Activated CD8-positive, alpha-beta T cell treated with anti-CD3 and anti-CD28 coated beads for 36 hours (primary cell): ENCODE results near the gene BRINP3. TPM values are rescaled to one million over a fixed set of nuclear protein-coding genes. Genes with fewer than 3 reads are reported as not detected.

Experiments
- ATAC-seq: fragments of 200-7000 bp; cut with Tn5 transposase; one replicate; pipeline ENCODE4 v1.10.0; 2021; ENCODE audit warnings: mild to moderate bottlenecking, moderate library complexity
- CTCF ChIA-PET: fragments of 350-600 bp; sonication (Branson Sonifier 250); formaldehyde crosslinking; loops from one replicate; lab custom pipeline; 2021; ENCODE audit warnings: antibody characterized with exemption; lab: Charles Lee
- POLR2A ChIA-PET: fragments of 350-600 bp; sonication (Branson Sonifier 250); formaldehyde crosslinking; loops from one replicate; lab custom pipeline; 2021; ENCODE audit warnings: antibody characterized with exemption; lab: Charles Lee
- DNase-seq: peaks from one replicate; pipeline ENCODE4 v3.0.0-alpha.2; 2020
- H3K27ac Mint-ChIP-seq: one replicate; pipeline ENCODE4 v1.8.0; 2021; ENCODE audit warnings: mild to moderate bottlenecking, mixed read lengths
- H3K27me3 Mint-ChIP-seq: one replicate; pipeline ENCODE4 v1.8.0; 2021; ENCODE audit warnings: mixed read lengths
- H3K36me3 Mint-ChIP-seq: one replicate; pipeline ENCODE4 v1.8.0; 2021; ENCODE audit warnings: low read depth, mixed read lengths
- H3K4me1 Mint-ChIP-seq: one replicate; pipeline ENCODE4 v1.8.0; 2021; ENCODE audit warnings: low read depth, mixed read lengths
- H3K4me3 Mint-ChIP-seq: one replicate; pipeline ENCODE4 v1.8.0; 2021; ENCODE audit warnings: mild to moderate bottlenecking, moderate library complexity, mixed read lengths
- H3K9me3 Mint-ChIP-seq: one replicate; pipeline ENCODE4 v1.8.0; 2021; ENCODE audit warnings: mixed read lengths
- intact Hi-C: fragments of 100-400 bp; cut with micrococcal nuclease; formaldehyde crosslinking; loops from one replicate; pipeline ENCODE4 v1.10.0; 2022
- total RNA-seq, 2 experiments: library from RNA; stranded (reverse); gene quantifications; one replicate each; pipeline ENCODE4 v1.2.3, GENCODE V29; 2021
- TF ChIP-seq, protein P1 (sequence below): fragments of 200-600 bp; IDR thresholded peaks from one replicate; pipeline ENCODE4 v1.8.0; 2022; ENCODE audit warnings: antibody characterized with exemption, mild to moderate bottlenecking

BRINP3 gene
- total RNA-seq, 2 experiments from 2014 or later: not detected

DNA sequence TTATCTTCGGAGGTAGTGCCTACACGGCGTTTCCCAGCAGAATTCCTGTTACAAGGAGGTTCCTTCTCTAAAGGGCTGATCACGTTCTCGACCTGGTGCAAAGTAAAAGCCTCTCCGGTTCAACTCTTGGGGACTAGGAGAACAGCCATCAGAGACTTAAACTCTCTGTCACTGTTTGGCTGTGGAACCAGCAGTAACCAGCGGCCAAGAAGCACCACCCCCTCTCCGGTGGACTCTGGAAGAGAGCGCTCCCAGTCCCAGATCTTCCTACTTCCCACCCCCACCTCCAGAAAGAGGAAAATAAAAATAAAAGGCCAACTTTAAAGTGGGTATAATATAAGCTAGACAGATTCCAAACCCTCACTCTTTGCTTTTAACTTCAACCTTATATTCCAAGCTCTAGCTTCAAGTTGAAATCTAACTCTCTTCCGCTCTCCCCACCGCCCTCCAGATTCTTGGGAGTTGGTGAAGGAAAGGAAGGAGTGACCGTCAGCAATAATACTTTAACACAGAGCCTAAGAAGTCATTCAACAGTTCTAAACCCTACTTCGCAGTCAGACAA lies 2.9 kb downstream of the BRINP3 start:
- TF ChIP-seq, protein P1, sequence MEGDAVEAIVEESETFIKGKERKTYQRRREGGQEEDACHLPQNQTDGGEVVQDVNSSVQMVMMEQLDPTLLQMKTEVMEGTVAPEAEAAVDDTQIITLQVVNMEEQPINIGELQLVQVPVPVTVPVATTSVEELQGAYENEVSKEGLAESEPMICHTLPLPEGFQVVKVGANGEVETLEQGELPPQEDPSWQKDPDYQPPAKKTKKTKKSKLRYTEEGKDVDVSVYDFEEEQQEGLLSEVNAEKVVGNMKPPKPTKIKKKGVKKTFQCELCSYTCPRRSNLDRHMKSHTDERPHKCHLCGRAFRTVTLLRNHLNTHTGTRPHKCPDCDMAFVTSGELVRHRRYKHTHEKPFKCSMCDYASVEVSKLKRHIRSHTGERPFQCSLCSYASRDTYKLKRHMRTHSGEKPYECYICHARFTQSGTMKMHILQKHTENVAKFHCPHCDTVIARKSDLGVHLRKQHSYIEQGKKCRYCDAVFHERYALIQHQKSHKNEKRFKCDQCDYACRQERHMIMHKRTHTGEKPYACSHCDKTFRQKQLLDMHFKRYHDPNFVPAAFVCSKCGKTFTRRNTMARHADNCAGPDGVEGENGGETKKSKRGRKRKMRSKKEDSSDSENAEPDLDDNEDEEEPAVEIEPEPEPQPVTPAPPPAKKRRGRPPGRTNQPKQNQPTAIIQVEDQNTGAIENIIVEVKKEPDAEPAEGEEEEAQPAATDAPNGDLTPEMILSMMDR: no peak
- Mint-ChIP-seq H3K4me3 (no peak overlapping the region), H3K27me3 (peaks cover 25% of the 10 kb centered on the region), H3K9me3 (no peaks in the 10 kb centered on the region), H3K4me1 (peaks cover 1% of the 10 kb centered on the region), H3K36me3 (no peaks in the 10 kb centered on the region), H3K27ac (no peak overlapping the region)
- no peak for ATAC-seq
- POLR2A ChIA-PET: interaction anchor here (0.7 kb wide), 1 partner anchor 15 kb away, joined by 3 read pairs; no protein-coding TSS in a partner anchor
- CTCF ChIA-PET: no interaction called here
- intact Hi-C loops: no loop called here
- DNase-seq: no peak

- Mint-ChIP-seq H3K4me1 (peaks cover 1% of the 10 kb centered on the region), H3K27ac (no peak overlapping the region), H3K27me3 (peaks cover 24% of the 10 kb centered on the region), H3K36me3 (no peaks in the 10 kb centered on the region), H3K9me3 (no peaks in the 10 kb centered on the region), H3K4me3 (no peak overlapping the region)
- TF ChIP-seq, protein P1: no peak
- POLR2A ChIA-PET: no interaction called here
- CTCF ChIA-PET: no interaction called here
- DNase-seq: no peak
- ATAC-seq: no peak
- intact Hi-C loops: no loop called here
These were observed 3.7 kb downstream of the BRINP3 start for GRCh38 chr1:190474010-190474409.

DNA sequence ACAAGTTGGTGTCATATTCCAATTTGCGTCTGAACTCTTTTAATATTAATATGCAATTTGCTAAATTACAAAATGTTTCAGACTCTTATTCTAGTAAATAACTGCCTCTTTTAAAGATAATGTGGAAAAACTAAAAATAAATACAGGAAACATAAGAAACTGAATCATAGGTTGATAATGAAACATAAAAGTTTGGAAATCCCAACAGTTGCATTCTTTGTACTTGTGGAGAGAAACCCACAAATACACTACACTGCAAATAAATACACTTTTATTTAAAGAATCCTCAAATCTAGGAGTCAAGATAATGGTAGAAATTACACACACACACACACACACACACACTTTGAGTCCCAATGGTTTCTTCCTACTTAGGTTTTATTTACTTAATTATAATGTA lies 5.2 kb downstream of the BRINP3 start:
- intact Hi-C loops: no loop called here
- Mint-ChIP-seq H3K4me1 (peaks cover 1% of the 10 kb centered on the region), H3K27me3 (peaks cover 13% of the 10 kb centered on the region), H3K9me3 (peaks cover 3% of the 10 kb centered on the region), H3K27ac (no peak overlapping the region), H3K36me3 (no peaks in the 10 kb centered on the region), H3K4me3 (no peak overlapping the region)
- ChIA-PET POLR2A (no interaction called here), CTCF (no interaction called here)
- DNase-seq: no peak
- ATAC-seq: no peak
- TF ChIP-seq, protein P1: no peak

DNA sequence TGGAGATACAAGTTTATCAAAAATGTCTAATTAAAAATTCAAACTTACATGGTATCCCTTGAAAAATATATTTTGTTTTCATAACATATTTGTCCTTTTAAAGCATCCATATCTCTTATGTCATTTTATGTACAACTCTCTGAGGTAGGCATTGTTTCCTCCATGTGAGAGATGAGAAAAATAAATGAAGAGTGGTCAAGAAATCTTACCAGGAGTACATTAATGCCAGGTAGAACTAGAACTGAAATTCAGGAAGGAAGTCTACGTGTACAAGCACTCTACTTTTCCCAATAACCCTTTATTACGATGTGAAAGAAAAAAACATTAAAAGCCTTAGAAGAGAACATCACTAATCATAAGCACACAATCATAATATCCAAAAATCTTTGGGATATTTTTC lies 5.6 kb downstream of the BRINP3 start:
- intact Hi-C loops: no loop called here
- H3K4me1 Mint-ChIP-seq: no peaks in the 10 kb centered on the region
- peaks cover 3% of the 10 kb centered on the region for H3K9me3 Mint-ChIP-seq
- CTCF ChIA-PET: no interaction called here
- POLR2A ChIA-PET: no interaction called here
- TF ChIP-seq, protein P1: no peak
- ATAC-seq: no peak
- H3K36me3 Mint-ChIP-seq: no peaks in the 10 kb centered on the region
- peaks cover 10% of the 10 kb centered on the region for H3K27me3 Mint-ChIP-seq
- no peak overlapping the region for H3K27ac Mint-ChIP-seq
- no peak overlapping the region for H3K4me3 Mint-ChIP-seq
- DNase-seq: no peak

DNA sequence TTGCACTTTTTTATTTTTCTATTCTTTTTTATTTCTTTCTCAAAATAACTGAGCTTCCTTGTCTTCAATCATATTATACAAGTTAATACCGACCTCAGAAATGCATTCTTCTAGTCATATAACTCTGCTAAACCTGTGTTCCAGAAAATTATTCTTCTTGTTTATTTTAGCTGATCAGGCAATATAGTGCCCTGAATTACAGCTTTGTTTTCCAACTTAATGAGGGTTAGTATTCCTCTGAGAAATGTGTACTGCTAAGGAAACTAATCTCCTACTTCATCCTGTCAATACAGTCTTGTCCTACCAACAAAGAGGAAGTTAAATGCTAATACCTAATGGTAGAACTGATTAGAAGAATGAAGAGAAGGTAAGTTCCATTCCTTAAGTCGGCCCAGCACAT lies 13.0 kb downstream of the BRINP3 start:
- TF ChIP-seq, protein P1: no peak
- Mint-ChIP-seq H3K27ac (no peak overlapping the region), H3K36me3 (no peaks in the 10 kb centered on the region), H3K27me3 (no peaks in the 10 kb centered on the region), H3K4me1 (no peaks in the 10 kb centered on the region), H3K9me3 (peaks cover 17% of the 10 kb centered on the region), H3K4me3 (no peak overlapping the region)
- DNase-seq (no peak), ATAC-seq (no peak)
- ChIA-PET CTCF (no interaction called here), POLR2A (no interaction called here)
- intact Hi-C loops: no loop called here
